GM23248 (cell line): ENCODE results near the gene E2F3. TPM values are rescaled to one million over a fixed set of nuclear protein-coding genes. Genes with fewer than 3 reads are reported as not detected.

Experiments used
- DNase-seq: peaks from one replicate; pipeline ENCODE4 v3.0.0-alpha.2; 2015
- H2AFZ ChIP-seq: fragments of 200-600 bp; sonication (generic); 2 replicates; pipeline ENCODE4 v1.6.1; 2016; ENCODE audit warnings: antibody characterized with exemption
- H3F3A ChIP-seq: fragments of 200-600 bp; sonication (generic); 2 replicates; pipeline ENCODE4 v1.6.1; 2016; ENCODE audit warnings: mild to moderate bottlenecking, antibody characterized with exemption, mixed run types; ENCODE audit not compliant: insufficient read depth
- H3K27ac ChIP-seq: fragments of 200-600 bp; sonication (generic); 2 replicates; pipeline ENCODE4 v1.5.1; 2016; ENCODE audit warnings: mild to moderate bottlenecking
- H3K27me3 ChIP-seq: fragments of 200-600 bp; sonication (generic); replicated peaks from 2 replicates; pipeline ENCODE4 v1.6.1; 2016; ENCODE audit warnings: mild to moderate bottlenecking; ENCODE audit not compliant: insufficient read depth
- H3K36me3 ChIP-seq: fragments of 200-600 bp; sonication (generic); 2 replicates; pipeline ENCODE4 v1.6.1; 2016; ENCODE audit warnings: low read depth, mild to moderate bottlenecking
- H3K4me1 ChIP-seq: fragments of 200-600 bp; sonication (generic); 2 replicates; pipeline ENCODE4 v1.6.1; 2016; ENCODE audit warnings: mild to moderate bottlenecking; ENCODE audit not compliant: insufficient read depth
- H3K4me2 ChIP-seq: fragments of 200-600 bp; sonication (generic); one replicate; pipeline ENCODE4 v1.6.1; 2016; ENCODE audit warnings: mild to moderate bottlenecking; ENCODE audit not compliant: unreplicated experiment
- H3K4me3 ChIP-seq: fragments of 200-600 bp; sonication (generic); 2 replicates; pipeline ENCODE4 v1.5.1; 2016; ENCODE audit warnings: mild to moderate bottlenecking
- H3K79me2 ChIP-seq: fragments of 200-600 bp; sonication (generic); 2 replicates; pipeline ENCODE4 v1.6.1; 2016; ENCODE audit warnings: mild to moderate bottlenecking; ENCODE audit not compliant: insufficient read depth
- H3K9ac ChIP-seq: fragments of 200-600 bp; sonication (generic); 2 replicates; pipeline ENCODE4 v1.6.1; 2016; ENCODE audit warnings: mild to moderate bottlenecking
- H3K9me2 ChIP-seq: fragments of 200-600 bp; sonication (generic); 2 replicates; pipeline ENCODE4 v1.6.1; 2016; ENCODE audit warnings: mixed run types, mild to moderate bottlenecking, moderate library complexity; ENCODE audit not compliant: insufficient read depth
- H3K9me3 ChIP-seq: fragments of 200-600 bp; sonication (generic); one replicate; pipeline ENCODE4 v1.6.1; 2017; ENCODE audit warnings: low read depth
- H4K20me1 ChIP-seq: fragments of 200-600 bp; sonication (generic); 2 replicates; pipeline ENCODE4 v1.6.0; 2016; ENCODE audit not compliant: insufficient read depth
- EZH2 ChIP-seq: fragments of 200-600 bp; sonication (generic); IDR thresholded peaks from 2 replicates; pipeline ENCODE4 v1.6.1; 2018; ENCODE audit warnings: antibody characterized with exemption, mild to moderate bottlenecking; ENCODE audit not compliant: insufficient read depth, poor library complexity, severe bottlenecking
- EZH2phosphoT487 ChIP-seq: fragments of 200-600 bp; sonication (generic); IDR thresholded peaks from 2 replicates; pipeline ENCODE4 v1.6.1; 2018; ENCODE audit warnings: antibody characterized with exemption, moderate library complexity, mild to moderate bottlenecking, low read depth; ENCODE audit not compliant: insufficient read depth
- WGBS, 2 experiments: methylation state at CpG; one replicate each; pipeline ENCODE4 v1.1.6; 2015 to 2017; ENCODE audit warnings: low lambda C conversion rate in 2 of 2, low coverage in 1 of 2; ENCODE audit errors: missing lambda C conversion rate in 2 of 2; 5-methylcytosine and 5-hydroxymethylcytosine counted together
- in situ Hi-C: fragments of 300-500 bp; cut with MboI; formaldehyde crosslinking; loops from 2 replicates; pipeline ENCODE4 v1.15.0; 2020
- polyA plus RNA-seq: library from polyadenylated mRNA; unstranded; fragments of >200 nt; fragmentation: Nextera tagmentation; extraction: Ambion mirVana; gene quantifications from 2 replicates; pipeline ENCODE4 v1.2.1, GENCODE V29; 2016
- total RNA-seq: library from RNA; depleted of rRNA; stranded (reverse); fragments of >200 nt; shearing (Covaris generic); gene quantifications from 2 replicates; pipeline ENCODE4 v1.2.3, GENCODE V29; 2014

Gene E2F3
- total and polyA plus RNA-seq, 2 experiments from 2014 or later = 4.1 to 7.0 TPM

- H3F3A ChIP-seq = no peaks in the 10 kb centered on the region
- no peaks in the 10 kb centered on the region for H3K9me3 ChIP-seq
- H3K79me2 ChIP-seq = peaks cover 100% of the 10 kb centered on the region
- no peak overlapping the region for H3K4me3 ChIP-seq
- no peak for TF ChIP-seq EZH2
- no peak for TF ChIP-seq EZH2phosphoT487
- WGBS, 2 experiments = 93 to 98% methylated on average over 7 of the region's 7 CpGs
- no peak for DNase-seq
- no peak overlapping the region for H3K4me2 ChIP-seq
- no peak overlapping the region for H3K9ac ChIP-seq
- no peaks in the 10 kb centered on the region for H3K4me1 ChIP-seq
- no peaks in the 10 kb centered on the region for H3K36me3 ChIP-seq
- in situ Hi-C loops = no loop called here
- peaks cover 21% of the 10 kb centered on the region; the same call in 1 of the 2 replicates for H4K20me1 ChIP-seq
- no peaks in the 10 kb centered on the region for H3K27me3 ChIP-seq
- no peak overlapping the region for H2AFZ ChIP-seq
- H3K9me2 ChIP-seq = no peaks in the 10 kb centered on the region
- no peak overlapping the region for H3K27ac ChIP-seq
Measured at GRCh38 chr6:20415304-20415703, 13.6 kb downstream of the E2F3 start.

- in situ Hi-C loops = no loop called here
- H3K9me3 ChIP-seq = no peaks in the 10 kb centered on the region
- H3F3A ChIP-seq = no peaks in the 10 kb centered on the region
- TF ChIP-seq EZH2 (no peak), EZH2phosphoT487 (no peak)
- no peak overlapping the region for H3K9ac ChIP-seq
- H4K20me1 ChIP-seq = peaks cover 23% of the 10 kb centered on the region; the same call in 1 of the 2 replicates
- DNase-seq = no peak
- H3K4me1 ChIP-seq = no peaks in the 10 kb centered on the region
- no peaks in the 10 kb centered on the region for H3K9me2 ChIP-seq
- WGBS, 2 experiments = 77 to 80% methylated on average over 6 of the region's 6 CpGs
- H3K4me2 ChIP-seq = no peak overlapping the region
- H3K79me2 ChIP-seq = peaks cover 100% of the 10 kb centered on the region
- H3K27me3 ChIP-seq = no peaks in the 10 kb centered on the region
- no peak overlapping the region for H3K27ac ChIP-seq
- H3K4me3 ChIP-seq = no peak overlapping the region
- H2AFZ ChIP-seq = no peak overlapping the region
- H3K36me3 ChIP-seq = no peaks in the 10 kb centered on the region
Measured at GRCh38 chr6:20415712-20416454, 14.2 kb downstream of the E2F3 start.

GRCh38 chr6:20416567-20417345, 15.1 kb downstream of the E2F3 start:
- peaks cover 27% of the 10 kb centered on the region; the same call in 1 of the 2 replicates for H4K20me1 ChIP-seq
- no peak for DNase-seq
- H2AFZ ChIP-seq = no peak overlapping the region
- no peaks in the 10 kb centered on the region for H3K27me3 ChIP-seq
- no peak overlapping the region for H3K4me3 ChIP-seq
- H3K9me2 ChIP-seq = no peaks in the 10 kb centered on the region
- no peak overlapping the region for H3K4me2 ChIP-seq
- H3K27ac ChIP-seq = no peak overlapping the region
- WGBS, 2 experiments = 67 to 72% methylated on average over 4 of the region's 4 CpGs
- in situ Hi-C loops = no loop called here
- H3K9ac ChIP-seq = no peak overlapping the region
- TF ChIP-seq EZH2 (no peak), EZH2phosphoT487 (no peak)
- H3K79me2 ChIP-seq = peaks cover 100% of the 10 kb centered on the region
- H3F3A ChIP-seq = no peaks in the 10 kb centered on the region
- no peaks in the 10 kb centered on the region for H3K36me3 ChIP-seq
- no peaks in the 10 kb centered on the region for H3K4me1 ChIP-seq
- no peaks in the 10 kb centered on the region for H3K9me3 ChIP-seq

GRCh38 chr6:20417819-20418218, 16.1 kb downstream of the E2F3 start:
- peaks cover 26% of the 10 kb centered on the region; the same call in 1 of the 2 replicates for H4K20me1 ChIP-seq
- H3K4me2 ChIP-seq = no peak overlapping the region
- H3K9me3 ChIP-seq = no peaks in the 10 kb centered on the region
- TF ChIP-seq EZH2 (no peak), EZH2phosphoT487 (no peak)
- H3K9me2 ChIP-seq = no peaks in the 10 kb centered on the region
- no peaks in the 10 kb centered on the region for H3K27me3 ChIP-seq
- no peak overlapping the region for H3K9ac ChIP-seq
- no peak overlapping the region for H2AFZ ChIP-seq
- peaks cover 100% of the 10 kb centered on the region for H3K79me2 ChIP-seq
- H3F3A ChIP-seq = no peaks in the 10 kb centered on the region
- H3K4me3 ChIP-seq = no peak overlapping the region
- H3K27ac ChIP-seq = no peak overlapping the region
- WGBS, 2 experiments = 82 to 88% methylated on average over 6 of the region's 6 CpGs
- H3K4me1 ChIP-seq = no peaks in the 10 kb centered on the region
- H3K36me3 ChIP-seq = no peaks in the 10 kb centered on the region
- DNase-seq = no peak
- in situ Hi-C loops = no loop called here
